Measurements from ENCODE around the gene LACC1. TPM values are rescaled to one million over a fixed set of nuclear protein-coding genes. Genes with fewer than 3 reads are reported as not detected.
A peak's percentile ranks its signal among the peaks of the same experiment; 100 is the strongest.

Gene LACC1
- total RNA-seq: 1.5 TPM
- 1 to 10 TPM; 1.4 to 2.3 (median 1.7) TPM for polyA plus RNA-seq (ENCODE audit: insufficient read depth in 1 of 8, insufficient read length in 8 of 8, low replicate concordance in 1 of 8)
- long read RNA-seq, donor 1: 0 reads
- long read RNA-seq, donor 2: 0 reads
- long read RNA-seq, donor 3, full-length matches to known transcripts: 1 of 1 reads
- long read RNA-seq, donor 3, partial matches to known transcripts: 0 of 1 reads
- long read RNA-seq, donor 3, other reads (novel, unspliced or antisense): 0 of 1 reads
- long read RNA-seq, donor 4, full-length matches to known transcripts: 1 of 1 reads
- long read RNA-seq, donor 4, partial matches to known transcripts: 0 of 1 reads
- long read RNA-seq, donor 4, other reads (novel, unspliced or antisense): 0 of 1 reads
- long read RNA-seq, donor 5: 0 reads
- long read RNA-seq, donor 6: 0 reads
- long read RNA-seq, donor 7, full-length matches to known transcripts: 3 of 3 reads
- long read RNA-seq, donor 7, partial matches to known transcripts: 0 of 3 reads
- long read RNA-seq, donor 7, other reads (novel, unspliced or antisense): 0 of 3 reads
- long read RNA-seq, donor 8: 0 reads
- long read RNA-seq, donor 9: 0 reads
- long read RNA-seq, donor 10: 0 reads
- long read RNA-seq, donor 11: 0 reads

- Histone ChIP-seq H3K27me3 (ENCODE audit: control insufficient read depth, insufficient read depth, low read length) (peaks cover 4% of the 10 kb centered on the region), H3K27ac (ENCODE audit: low read length) (peak within 1 kb of the TSS; percentile 86), H3K36me3 (ENCODE audit: control insufficient read depth, insufficient read depth, low read length) (no peaks in the 10 kb centered on the region), H3K9me3 (replicated peaks; ENCODE audit: control insufficient read depth, low read depth, low read length) (no peaks in the 10 kb centered on the region), H3K4me3 (ENCODE audit: low read length) (peak within 1 kb of the TSS; percentile 85), H3K4me1 (ENCODE audit: control insufficient read depth, insufficient read depth, low read length) (peaks cover 9% of the 10 kb centered on the region)
- DNase-seq: peak; percentile 46
- WGBS (ENCODE audit: insufficient coverage): 1% methylated on average over 45 of the region's 48 CpGs
These were observed at the start of gene LACC1 for GRCh38 chr13:43879755-43880181. TSS of gene LACC1 (plus strand) at chr13:43879904. CDS start at chr13:43880986, 1,082 bp downstream.

- DNase-seq: peak; percentile 12
- Histone ChIP-seq H3K27me3 (ENCODE audit: control insufficient read depth, insufficient read depth, low read length) (no peaks in the 10 kb centered on the region), H3K27ac (ENCODE audit: low read length) (no peak overlapping the region), H3K4me3 (ENCODE audit: low read length) (no peak overlapping the region), H3K9me3 (replicated peaks; ENCODE audit: control insufficient read depth, low read depth, low read length) (no peaks in the 10 kb centered on the region), H3K4me1 (ENCODE audit: control insufficient read depth, insufficient read depth, low read length) (no peaks in the 10 kb centered on the region), H3K36me3 (ENCODE audit: control insufficient read depth, insufficient read depth, low read length) (no peaks in the 10 kb centered on the region)
- WGBS (ENCODE audit: insufficient coverage): 52% methylated on average over 5 of the region's 5 CpGs
These were observed 49.2 kb upstream of the LACC1 start for GRCh38 chr13:43830497-43830881.

- WGBS (ENCODE audit: insufficient coverage): no CpG with 5 or more reads among the region's 2 CpGs
- Histone ChIP-seq H3K4me3 (ENCODE audit: low read length) (no peak overlapping the region), H3K27me3 (ENCODE audit: control insufficient read depth, insufficient read depth, low read length) (no peaks in the 10 kb centered on the region), H3K36me3 (ENCODE audit: control insufficient read depth, insufficient read depth, low read length) (no peaks in the 10 kb centered on the region), H3K9me3 (replicated peaks; ENCODE audit: control insufficient read depth, low read depth, low read length) (no peaks in the 10 kb centered on the region), H3K4me1 (ENCODE audit: control insufficient read depth, insufficient read depth, low read length) (no peaks in the 10 kb centered on the region), H3K27ac (ENCODE audit: low read length) (no peak overlapping the region)
- peak; percentile 7 for DNase-seq
These were observed 48.6 kb upstream of the LACC1 start for GRCh38 chr13:43831088-43831487.

GRCh38 chr13:43835701-43836100 is 44.0 kb upstream of the LACC1 start:
- Histone ChIP-seq H3K36me3 (ENCODE audit: control insufficient read depth, insufficient read depth, low read length) (no peaks in the 10 kb centered on the region), H3K4me3 (ENCODE audit: low read length) (no peak overlapping the region), H3K4me1 (ENCODE audit: control insufficient read depth, insufficient read depth, low read length) (no peaks in the 10 kb centered on the region), H3K27ac (ENCODE audit: low read length) (no peak overlapping the region), H3K27me3 (ENCODE audit: control insufficient read depth, insufficient read depth, low read length) (no peaks in the 10 kb centered on the region), H3K9me3 (replicated peaks; ENCODE audit: control insufficient read depth, low read depth, low read length) (no peaks in the 10 kb centered on the region)
- no CpG with 5 or more reads among the region's 2 CpGs for WGBS (ENCODE audit: insufficient coverage)
- DNase-seq: no peak

GRCh38 chr13:43838909-43839308 is 40.8 kb upstream of the LACC1 start:
- WGBS (ENCODE audit: insufficient coverage): 67% methylated on average over 1 of the region's 4 CpGs

GRCh38 chr13:43846496-43847158 is 33.1 kb upstream of the LACC1 start:
- Histone ChIP-seq H3K27me3 (ENCODE audit: control insufficient read depth, insufficient read depth, low read length) (no peaks in the 10 kb centered on the region), H3K36me3 (ENCODE audit: control insufficient read depth, insufficient read depth, low read length) (no peaks in the 10 kb centered on the region), H3K4me3 (ENCODE audit: low read length) (no peak overlapping the region), H3K4me1 (ENCODE audit: control insufficient read depth, insufficient read depth, low read length) (no peaks in the 10 kb centered on the region), H3K9me3 (replicated peaks; ENCODE audit: control insufficient read depth, low read depth, low read length) (peaks cover 15% of the 10 kb centered on the region), H3K27ac (ENCODE audit: low read length) (no peak overlapping the region)
- WGBS (ENCODE audit: insufficient coverage): no CpG with 5 or more reads among the region's 3 CpGs
- no peak for DNase-seq

More at GRCh38 chr13:43838909-43839308, 40.8 kb upstream of the LACC1 start:
- Histone ChIP-seq H3K27ac (ENCODE audit: low read length) (no peak overlapping the region), H3K36me3 (ENCODE audit: control insufficient read depth, insufficient read depth, low read length) (no peaks in the 10 kb centered on the region), H3K4me3 (ENCODE audit: low read length) (no peak overlapping the region), H3K9me3 (replicated peaks; ENCODE audit: control insufficient read depth, low read depth, low read length) (no peaks in the 10 kb centered on the region), H3K4me1 (ENCODE audit: control insufficient read depth, insufficient read depth, low read length) (no peaks in the 10 kb centered on the region), H3K27me3 (ENCODE audit: control insufficient read depth, insufficient read depth, low read length) (no peaks in the 10 kb centered on the region)
- no peak for DNase-seq

- H3K27me3 ChIP-seq (ENCODE audit: control insufficient read depth, insufficient read depth, low read length): no peaks in the 10 kb centered on the region
- WGBS (ENCODE audit: insufficient coverage): no CpG with 5 or more reads among the region's 1 CpG
- no peaks in the 10 kb centered on the region for H3K36me3 ChIP-seq (ENCODE audit: control insufficient read depth, insufficient read depth, low read length)
- H3K4me3 ChIP-seq (ENCODE audit: low read length): no peak overlapping the region
- H3K27ac ChIP-seq (ENCODE audit: low read length): no peak overlapping the region
- H3K9me3 ChIP-seq (replicated peaks; ENCODE audit: control insufficient read depth, low read depth, low read length): peaks cover 27% of the 10 kb centered on the region
- H3K4me1 ChIP-seq (ENCODE audit: control insufficient read depth, insufficient read depth, low read length): no peaks in the 10 kb centered on the region
- no peak for DNase-seq
These were observed 31.6 kb upstream of the LACC1 start for GRCh38 chr13:43848001-43848649.

- Histone ChIP-seq H3K27me3 (ENCODE audit: control insufficient read depth, insufficient read depth, low read length) (no peaks in the 10 kb centered on the region), H3K27ac (ENCODE audit: low read length) (no peak overlapping the region), H3K36me3 (ENCODE audit: control insufficient read depth, insufficient read depth, low read length) (no peaks in the 10 kb centered on the region), H3K9me3 (replicated peaks; ENCODE audit: control insufficient read depth, low read depth, low read length) (peaks cover 36% of the 10 kb centered on the region), H3K4me1 (ENCODE audit: control insufficient read depth, insufficient read depth, low read length) (no peaks in the 10 kb centered on the region), H3K4me3 (ENCODE audit: low read length) (no peak overlapping the region)
- no CpG with 5 or more reads among the region's 1 CpG for WGBS (ENCODE audit: insufficient coverage)
- DNase-seq: no peak
These were observed 28.8 kb upstream of the LACC1 start for GRCh38 chr13:43850873-43851272.

- no peak for DNase-seq
- no peaks in the 10 kb centered on the region for H3K4me1 ChIP-seq (ENCODE audit: control insufficient read depth, insufficient read depth, low read length)
- H3K9me3 ChIP-seq (replicated peaks; ENCODE audit: control insufficient read depth, low read depth, low read length): peaks cover 36% of the 10 kb centered on the region
- H3K4me3 ChIP-seq (ENCODE audit: low read length): no peak overlapping the region
- no peaks in the 10 kb centered on the region for H3K27me3 ChIP-seq (ENCODE audit: control insufficient read depth, insufficient read depth, low read length)
- WGBS (ENCODE audit: insufficient coverage): no CpG with 5 or more reads among the region's 1 CpG
- H3K36me3 ChIP-seq (ENCODE audit: control insufficient read depth, insufficient read depth, low read length): no peaks in the 10 kb centered on the region
- H3K27ac ChIP-seq (ENCODE audit: low read length): no peak overlapping the region
These were observed 26.7 kb upstream of the LACC1 start for GRCh38 chr13:43852923-43853404.

GRCh38 chr13:43861863-43862262 is 17.8 kb upstream of the LACC1 start:
- Histone ChIP-seq H3K36me3 (ENCODE audit: control insufficient read depth, insufficient read depth, low read length) (no peaks in the 10 kb centered on the region), H3K9me3 (replicated peaks; ENCODE audit: control insufficient read depth, low read depth, low read length) (no peaks in the 10 kb centered on the region), H3K27me3 (ENCODE audit: control insufficient read depth, insufficient read depth, low read length) (no peaks in the 10 kb centered on the region), H3K4me3 (ENCODE audit: low read length) (no peak overlapping the region), H3K27ac (ENCODE audit: low read length) (no peak overlapping the region), H3K4me1 (ENCODE audit: control insufficient read depth, insufficient read depth, low read length) (no peaks in the 10 kb centered on the region)
- DNase-seq: no peak
- WGBS (ENCODE audit: insufficient coverage): 100% methylated on average over 1 of the region's 1 CpG
